Breast epithelium (tissue), 3 donors: Measurements from ENCODE around the gene GBP2.

ENCODE experiments used
- POLR2A ChIP-seq: fragments of 450-650 bp; IDR thresholded peaks from one replicate; pipeline ENCODE4 v1.6.1; 2016; ENCODE audit warnings: antibody characterized with exemption, mild to moderate bottlenecking, moderate library complexity
- POLR2AphosphoS5 ChIP-seq, 3 donors: sonication (generic); formaldehyde crosslinking; IDR thresholded peaks; one replicate each; pipeline ENCODE4 v1.6.1; 2017; ENCODE audit warnings: antibody characterized with exemption in 3 of 3
- TF ChIP-seq, protein P1 (sequence below), 3 donors: fragments of 450-650 bp; IDR thresholded peaks; one replicate each; pipeline ENCODE4 v1.5.1; 2016 to 2017; ENCODE audit warnings: antibody characterized with exemption in 3 of 3, mild to moderate bottlenecking in 3 of 3, moderate library complexity in 3 of 3

- TF ChIP-seq POLR2A (no peak), POLR2AphosphoS5 (IDR thresholded peaks at IDR 0.05) (no peak)
- TF ChIP-seq, protein P1, sequence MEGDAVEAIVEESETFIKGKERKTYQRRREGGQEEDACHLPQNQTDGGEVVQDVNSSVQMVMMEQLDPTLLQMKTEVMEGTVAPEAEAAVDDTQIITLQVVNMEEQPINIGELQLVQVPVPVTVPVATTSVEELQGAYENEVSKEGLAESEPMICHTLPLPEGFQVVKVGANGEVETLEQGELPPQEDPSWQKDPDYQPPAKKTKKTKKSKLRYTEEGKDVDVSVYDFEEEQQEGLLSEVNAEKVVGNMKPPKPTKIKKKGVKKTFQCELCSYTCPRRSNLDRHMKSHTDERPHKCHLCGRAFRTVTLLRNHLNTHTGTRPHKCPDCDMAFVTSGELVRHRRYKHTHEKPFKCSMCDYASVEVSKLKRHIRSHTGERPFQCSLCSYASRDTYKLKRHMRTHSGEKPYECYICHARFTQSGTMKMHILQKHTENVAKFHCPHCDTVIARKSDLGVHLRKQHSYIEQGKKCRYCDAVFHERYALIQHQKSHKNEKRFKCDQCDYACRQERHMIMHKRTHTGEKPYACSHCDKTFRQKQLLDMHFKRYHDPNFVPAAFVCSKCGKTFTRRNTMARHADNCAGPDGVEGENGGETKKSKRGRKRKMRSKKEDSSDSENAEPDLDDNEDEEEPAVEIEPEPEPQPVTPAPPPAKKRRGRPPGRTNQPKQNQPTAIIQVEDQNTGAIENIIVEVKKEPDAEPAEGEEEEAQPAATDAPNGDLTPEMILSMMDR (IDR thresholded peaks at IDR 0.05) = no peak
Measured at GRCh38 chr1:89104147-89104546, 21.8 kb downstream of the GBP2 start.
